HG02884 (cell line): ENCODE results near the gene LYAR.

Source experiments
- ATAC-seq: cut with Tn5 transposase; IDR thresholded peaks from one replicate; pipeline ENCODE4 v1.9.1; 2021; ENCODE audit warnings: mild to moderate bottlenecking, moderate library complexity; ENCODE audit not compliant: unreplicated experiment

The LYAR gene

GRCh38 chr4:4317496-4318232 is 27.7 kb upstream of the LYAR start:
- no peak for ATAC-seq

GRCh38 chr4:4316150-4316495 is 26.2 kb upstream of the LYAR start:
- ATAC-seq = no peak

- ATAC-seq = no peak
Observed at GRCh38 chr4:4315461-4316149, 25.7 kb upstream of the LYAR start.

- ATAC-seq = no peak
Observed at GRCh38 chr4:4311193-4311592, 21.2 kb upstream of the LYAR start.

- no peak for ATAC-seq
Observed at GRCh38 chr4:4308800-4309441, 19.0 kb upstream of the LYAR start.

- no peak for ATAC-seq
Observed at GRCh38 chr4:4306920-4307319, 17.0 kb upstream of the LYAR start.

- ATAC-seq = no peak
Observed at GRCh38 chr4:4302416-4302815, 12.5 kb upstream of the LYAR start.

GRCh38 chr4:4302001-4302400 is 12.0 kb upstream of the LYAR start:
- no peak for ATAC-seq

- ATAC-seq = no peak
Observed at GRCh38 chr4:4299006-4299405, 9.1 kb upstream of the LYAR start.

- ATAC-seq = no peak
Observed at GRCh38 chr4:4296283-4296846, 6.4 kb upstream of the LYAR start.

GRCh38 chr4:4293279-4293678 is 3.3 kb upstream of the LYAR start:
- no peak for ATAC-seq

GRCh38 chr4:4289597-4289940 is 385 bp downstream of the LYAR start:
- peak; percentile 13 for ATAC-seq

- no peak for ATAC-seq
Observed at GRCh38 chr4:4289055-4289454, 899 bp downstream of the LYAR start.

GRCh38 chr4:4288098-4288497 is 1.9 kb downstream of the LYAR start:
- ATAC-seq = no peak

GRCh38 chr4:4284827-4285618 is 4.9 kb downstream of the LYAR start:
- no peak for ATAC-seq

GRCh38 chr4:4281787-4282186 is 8.2 kb downstream of the LYAR start:
- no peak for ATAC-seq

- ATAC-seq = no peak
Observed at GRCh38 chr4:4277531-4277930, 12.4 kb downstream of the LYAR start.

- ATAC-seq = no peak
Observed at GRCh38 chr4:4274226-4274625, 15.7 kb downstream of the LYAR start.

GRCh38 chr4:4271912-4272311 is 18.0 kb downstream of the LYAR start:
- ATAC-seq = no peak

- no peak for ATAC-seq
Observed at GRCh38 chr4:4270529-4270928, 19.4 kb downstream of the LYAR start.

- ATAC-seq = no peak
Observed at GRCh38 chr4:4269856-4270255, 20.1 kb downstream of the LYAR start.
